ENCODE results near the gene PTPRM. TPM values are rescaled to one million over a fixed set of nuclear protein-coding genes. Genes with fewer than 3 reads are reported as not detected.

The PTPRM gene
- polyA plus RNA-seq, 3 donors: 0.04 to 2.1 (median 0.66) TPM

- Histone ChIP-seq H3K4me3 (replicated peaks in 1 of 3; ENCODE audit: low read depth in 2 of 3, low read length in 3 of 3) (no peak overlapping the region), H3K4me1 (ENCODE audit: control insufficient read depth in 1 of 2, insufficient read depth in 2 of 2, low read length in 2 of 2) (no peaks in the 10 kb centered on the region), H3K79me2 (ENCODE audit: insufficient read depth, low read length) (no peaks in the 10 kb centered on the region), H3K9ac (ENCODE audit: insufficient read depth, low read length, poor library complexity, severe bottlenecking) (no peak overlapping the region), H3K4me2 (replicated peaks; ENCODE audit: extremely low read depth, low read length, poor library complexity, severe bottlenecking) (no peak overlapping the region), H2AFZ (ENCODE audit: insufficient read depth, low read depth, low read length, poor library complexity, severe bottlenecking) (no peak overlapping the region), H3K9me3 (replicated peaks in 1 of 2; ENCODE audit: control insufficient read depth in 1 of 2, insufficient read depth in 1 of 2, low read length in 2 of 2) (peaks cover under 1 to 10% of the 10 kb centered on the region in 2 donors), H3K27ac (ENCODE audit: low read depth in 1 of 2, low read length in 2 of 2) (no peak overlapping the region), H4K20me1 (ENCODE audit: insufficient read depth, low read length) (no peaks in the 10 kb centered on the region), H3K36me3 (replicated peaks in 1 of 2; ENCODE audit: control insufficient read depth in 1 of 2, insufficient read depth in 2 of 2, low read length in 2 of 2) (no peaks in the 10 kb centered on the region), H3K27me3 (ENCODE audit: control insufficient read depth in 2 of 2, insufficient read depth in 2 of 2, low read length in 2 of 2) (no peaks in the 10 kb centered on the region)
- no peaks in the 10 kb centered on the region for H3K4me1 Mint-ChIP-seq
- H3K4me3 Mint-ChIP-seq: no peak overlapping the region
- TF ChIP-seq CTCF (IDR thresholded peaks at IDR 0.05): no peak
- no peaks in the 10 kb centered on the region for H3K36me3 Mint-ChIP-seq
- H3K27me3 Mint-ChIP-seq (ENCODE audit: low read depth in 3 of 3): peaks cover 0 to 5% (median 0%) of the 10 kb centered on the region in 3 donors
- no peak overlapping the region for H3K27ac Mint-ChIP-seq
- no peak for DNase-seq
- no CpG with 5 or more reads among the region's 2 CpGs for WGBS (ENCODE audit: insufficient coverage)
- peaks cover 1 to 9% (median 7%) of the 10 kb centered on the region in 7 donors for H3K9me3 Mint-ChIP-seq
- intact Hi-C loops (cut with micrococcal nuclease): no loop called here
Observed at GRCh38 chr18:7873316-7873715, 306.2 kb downstream of the PTPRM start.

DNA sequence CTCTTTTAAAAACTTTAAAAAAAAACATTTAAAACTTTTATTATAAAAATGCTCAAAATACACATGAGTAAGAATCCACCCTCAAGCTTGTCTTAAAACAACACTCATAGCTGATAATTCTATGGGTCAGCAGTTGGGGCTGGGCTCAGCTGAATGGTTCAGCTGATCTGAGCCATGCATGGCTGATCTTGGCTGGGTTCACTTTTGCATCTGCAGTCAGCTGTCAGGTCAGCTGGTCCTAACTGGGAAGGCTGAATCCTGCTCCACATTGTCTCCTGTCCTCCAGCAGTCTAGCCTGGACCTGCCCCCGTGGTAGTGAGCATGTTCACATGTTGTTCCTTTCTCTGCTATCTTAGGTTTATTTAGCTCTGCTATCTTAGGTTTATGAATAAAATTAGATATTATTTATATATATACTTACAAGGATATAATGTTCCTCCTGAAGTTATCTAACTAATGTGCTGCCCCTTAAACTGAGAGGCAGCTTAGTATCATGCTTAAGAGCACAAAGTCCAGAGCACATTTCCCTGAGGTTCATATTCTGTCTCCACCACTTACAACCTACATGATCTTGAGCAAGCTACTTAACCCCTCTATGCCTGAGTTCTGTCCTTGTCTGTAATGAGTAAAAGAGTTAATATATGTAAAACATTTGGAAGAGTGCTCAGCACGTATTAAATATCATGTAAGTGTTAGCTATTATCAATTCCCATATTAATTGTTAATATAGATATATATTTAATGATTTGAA, 309.4 kb downstream of the PTPRM start:
- Histone ChIP-seq H3K36me3 (replicated peaks in 1 of 2; ENCODE audit: control insufficient read depth in 1 of 2, insufficient read depth in 2 of 2, low read length in 2 of 2) (no peaks in the 10 kb centered on the region), H3K9me3 (replicated peaks in 1 of 2; ENCODE audit: control insufficient read depth in 1 of 2, insufficient read depth in 1 of 2, low read length in 2 of 2) (no peaks in the 10 kb centered on the region), H3K79me2 (ENCODE audit: insufficient read depth, low read length) (no peaks in the 10 kb centered on the region), H3K9ac (ENCODE audit: insufficient read depth, low read length, poor library complexity, severe bottlenecking) (no peak overlapping the region), H3K4me2 (replicated peaks; ENCODE audit: extremely low read depth, low read length, poor library complexity, severe bottlenecking) (no peak overlapping the region), H3K27ac (ENCODE audit: low read depth in 1 of 2, low read length in 2 of 2) (no peak overlapping the region), H4K20me1 (ENCODE audit: insufficient read depth, low read length) (no peaks in the 10 kb centered on the region), H3K27me3 (ENCODE audit: control insufficient read depth in 2 of 2, insufficient read depth in 2 of 2, low read length in 2 of 2) (no peaks in the 10 kb centered on the region), H3K4me1 (ENCODE audit: control insufficient read depth in 1 of 2, insufficient read depth in 2 of 2, low read length in 2 of 2) (no peaks in the 10 kb centered on the region), H3K4me3 (replicated peaks in 1 of 3; ENCODE audit: low read depth in 2 of 3, low read length in 3 of 3) (no peak overlapping the region), H2AFZ (ENCODE audit: insufficient read depth, low read depth, low read length, poor library complexity, severe bottlenecking) (no peak overlapping the region)
- Mint-ChIP-seq H3K4me1 (no peaks in the 10 kb centered on the region), H3K27me3 (ENCODE audit: low read depth in 3 of 3) (peaks cover 0 to 9% (median 0%) of the 10 kb centered on the region in 3 donors), H3K4me3 (no peak overlapping the region), H3K9me3 (peaks cover 0 to 3% (median 0%) of the 10 kb centered on the region in 7 donors), H3K27ac (no peak overlapping the region), H3K36me3 (no peaks in the 10 kb centered on the region)
- no peak for TF ChIP-seq CTCF (IDR thresholded peaks at IDR 0.05)
- intact Hi-C loops (cut with micrococcal nuclease): no loop called here
- no peak for DNase-seq
- no CpG with 5 or more reads among the region's 2 CpGs for WGBS (ENCODE audit: insufficient coverage)
